HG02943 (cell line): Measurements from ENCODE around the gene SPATA9.
"Not testable (repeated sequence)": the region's sequence is repeated elsewhere in the genome, so short reads cannot be mapped to it uniquely, and the experiment has no call there.

Experiments used
- ATAC-seq: cut with Tn5 transposase; IDR thresholded peaks from one replicate; pipeline ENCODE4 v1.9.1; 2021; ENCODE audit warnings: mild to moderate bottlenecking, low read depth, moderate library complexity; ENCODE audit not compliant: unreplicated experiment

The SPATA9 gene

GRCh38 chr5:95647886-95648860 lies 34.6 kb downstream of the SPATA9 start:
- no peak for ATAC-seq

- peak; percentile 95 for ATAC-seq
Measured at GRCh38 chr5:95646569-95647431, 36.0 kb downstream of the SPATA9 start, which contains the start of gene RFESD. Gene RFESD, plus strand, starts transcription at chr5:95646777. Its CDS starts 5,495 bp downstream, at chr5:95652272.

GRCh38 chr5:95646226-95646568 lies 36.6 kb downstream of the SPATA9 start:
- not testable (repeated sequence) for ATAC-seq

- ATAC-seq: no peak
Measured at GRCh38 chr5:95644351-95645042, 38.3 kb downstream of the SPATA9 start.

GRCh38 chr5:95643152-95643551 lies 39.6 kb downstream of the SPATA9 start:
- no peak for ATAC-seq

GRCh38 chr5:95641741-95642220 lies 41.0 kb downstream of the SPATA9 start:
- ATAC-seq: no peak

- no peak for ATAC-seq
Measured at GRCh38 chr5:95638632-95639031, 44.2 kb downstream of the SPATA9 start.

GRCh38 chr5:95634081-95634480 lies 48.7 kb downstream of the SPATA9 start:
- ATAC-seq: no peak

- no peak for ATAC-seq
Measured at GRCh38 chr5:95633671-95634070, 49.1 kb downstream of the SPATA9 start.

- not testable (repeated sequence) for ATAC-seq
Measured at GRCh38 chr5:95632942-95633341, 49.8 kb downstream of the SPATA9 start.

GRCh38 chr5:95631991-95632675 lies 50.7 kb downstream of the SPATA9 start:
- peak; percentile 80 for ATAC-seq

GRCh38 chr5:95631255-95631958 lies 51.4 kb downstream of the SPATA9 start:
- peak; percentile 15 for ATAC-seq

- no peak for ATAC-seq
Measured at GRCh38 chr5:95630394-95630917, 52.3 kb downstream of the SPATA9 start.

GRCh38 chr5:95628933-95629332 lies 53.9 kb downstream of the SPATA9 start:
- no peak for ATAC-seq

GRCh38 chr5:95627971-95628810 lies 54.6 kb downstream of the SPATA9 start:
- no peak for ATAC-seq

- ATAC-seq: no peak
Measured at GRCh38 chr5:95626701-95627100, 56.1 kb downstream of the SPATA9 start.

- ATAC-seq: no peak
Measured at GRCh38 chr5:95624368-95624767, 58.4 kb downstream of the SPATA9 start.

- no peak for ATAC-seq
Measured at GRCh38 chr5:95623706-95624105, 59.1 kb downstream of the SPATA9 start.
